HG02798 (cell line): ENCODE data around the gene BCLAF1.
"Not testable (repeated sequence)": the region's sequence is repeated elsewhere in the genome, so short reads cannot be mapped to it uniquely, and the experiment has no call there.

Experiments
- ATAC-seq: cut with Tn5 transposase; IDR thresholded peaks from one replicate; pipeline ENCODE4 v1.9.1; 2021; ENCODE audit warnings: mild to moderate bottlenecking; ENCODE audit not compliant: unreplicated experiment, poor library complexity

BCLAF1 gene

DNA sequence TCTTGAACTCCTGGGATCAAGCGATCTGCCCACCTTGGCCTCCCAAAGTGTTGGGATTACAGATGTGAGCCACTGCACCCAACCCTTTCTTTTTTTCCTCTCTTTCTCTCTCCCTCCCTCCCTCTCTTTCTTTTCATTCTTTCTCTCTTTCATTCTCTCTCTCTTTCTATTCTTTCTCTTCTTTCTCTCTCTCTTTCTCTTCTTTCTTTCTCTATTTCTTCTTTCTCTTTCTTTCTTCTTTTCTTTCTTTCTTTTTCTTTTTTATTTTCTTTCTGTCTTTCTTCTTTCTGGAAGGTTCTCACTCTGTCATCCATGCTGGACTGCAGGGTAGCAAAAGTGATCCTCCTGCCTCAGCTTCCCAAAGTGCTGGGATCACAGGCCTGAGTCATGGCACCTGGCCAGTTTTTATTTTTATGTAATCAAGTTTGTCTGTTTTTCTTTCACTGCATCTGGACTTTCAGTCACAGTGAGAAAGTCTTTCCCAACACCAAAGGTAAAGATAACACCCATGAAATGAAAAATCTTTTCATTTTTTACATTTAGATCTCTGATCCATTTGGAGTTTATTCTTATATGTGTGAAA lies 20.2 kb upstream of the BCLAF1 start:
- ATAC-seq = no peak

DNA sequence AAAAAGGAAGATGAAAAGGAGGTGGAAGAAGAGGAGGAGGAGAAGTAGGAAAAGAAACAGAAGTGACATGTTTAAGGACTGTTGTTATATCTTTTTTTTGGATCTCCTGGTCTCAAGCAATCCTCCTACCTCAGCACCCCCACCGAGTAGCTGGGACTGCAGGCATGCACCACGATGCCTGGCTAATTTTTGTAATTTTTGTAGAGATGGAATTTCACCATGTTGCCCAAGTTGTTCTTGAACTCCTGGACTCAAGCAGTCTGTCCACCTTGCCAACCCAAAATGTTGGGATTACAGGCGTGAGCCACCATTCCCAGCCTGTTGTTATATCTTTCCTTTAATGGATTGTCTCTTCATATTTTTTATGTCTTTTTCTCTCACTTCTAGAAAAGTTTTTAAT lies 19.5 kb upstream of the BCLAF1 start:
- no peak for ATAC-seq

- ATAC-seq = not testable (repeated sequence)
Observed at GRCh38 chr6:136308469-136308868, 18.8 kb upstream of the BCLAF1 start.

DNA sequence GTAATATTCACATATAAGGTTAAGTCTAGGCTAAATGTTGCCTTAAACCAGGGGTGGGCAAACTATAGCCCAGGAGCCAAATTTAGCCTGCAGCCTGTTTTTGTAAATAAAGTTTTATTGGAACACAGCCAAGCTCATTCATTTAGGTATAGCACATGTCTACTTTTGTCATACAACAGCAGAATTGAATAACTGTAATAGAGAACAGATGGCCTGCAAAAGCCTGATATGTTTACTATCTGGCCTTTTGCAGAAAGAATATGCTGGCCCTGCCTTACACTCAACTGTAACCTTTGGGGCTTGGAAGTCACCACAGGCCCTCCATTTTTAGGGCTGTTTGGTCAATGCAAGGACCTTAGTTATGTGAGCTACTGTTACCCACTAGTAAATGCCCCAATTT lies 17.7 kb upstream of the BCLAF1 start:
- no peak for ATAC-seq

- ATAC-seq = no peak
Observed at GRCh38 chr6:136306466-136306865, 16.8 kb upstream of the BCLAF1 start.

GRCh38 chr6:136304410-136304809 lies 14.8 kb upstream of the BCLAF1 start:
- no peak for ATAC-seq

- ATAC-seq = no peak
Observed at GRCh38 chr6:136303516-136303915, 13.9 kb upstream of the BCLAF1 start.

- ATAC-seq = no peak
Observed at GRCh38 chr6:136294621-136295020, 5.0 kb upstream of the BCLAF1 start.

DNA sequence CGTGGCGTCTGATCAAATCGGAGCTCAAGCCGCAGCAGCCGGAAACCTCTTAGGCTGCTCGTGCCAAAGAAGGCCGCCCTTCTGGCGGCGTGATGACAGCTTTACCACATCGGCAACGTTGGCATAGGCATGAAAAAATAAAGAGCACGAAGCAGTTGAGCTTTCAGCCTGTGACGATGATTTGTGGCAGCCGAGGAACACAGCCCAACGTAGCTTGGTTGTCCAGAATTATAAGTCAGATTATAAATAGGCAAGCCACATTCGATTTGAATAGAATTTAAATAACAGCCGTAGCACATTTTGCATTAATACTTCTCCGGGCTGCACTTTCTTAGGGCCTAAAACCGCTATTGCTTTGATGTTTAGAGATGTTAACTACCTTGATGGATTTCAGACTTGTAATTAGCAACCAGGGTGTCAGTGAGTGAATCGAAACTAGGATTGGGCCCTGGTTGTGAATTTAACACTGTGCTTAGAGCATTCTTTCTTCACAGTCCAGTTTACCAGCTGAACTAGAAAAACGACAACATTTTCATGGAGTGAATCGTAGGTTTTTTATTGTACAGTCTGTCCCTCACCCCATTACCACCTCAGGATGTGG lies 864 bp upstream of the BCLAF1 start:
- peak; percentile 17 for ATAC-seq

DNA sequence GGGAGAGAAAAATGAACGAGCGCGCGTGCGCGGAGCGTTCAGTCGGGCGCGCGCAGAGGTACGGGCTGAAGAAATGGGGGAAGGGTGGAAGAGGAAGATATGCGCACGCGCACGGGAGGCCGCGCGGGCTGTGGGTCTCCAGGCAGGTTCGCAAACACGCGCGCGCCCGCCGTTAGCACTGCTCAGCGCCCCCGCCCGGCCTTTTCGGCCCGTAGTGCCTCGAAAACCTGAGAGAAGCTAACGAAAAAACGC lies 393 bp downstream of the BCLAF1 start:
- ATAC-seq = peak; percentile 47

GRCh38 chr6:136288566-136289326 lies 900 bp downstream of the BCLAF1 start:
- ATAC-seq = peak; percentile 41

DNA sequence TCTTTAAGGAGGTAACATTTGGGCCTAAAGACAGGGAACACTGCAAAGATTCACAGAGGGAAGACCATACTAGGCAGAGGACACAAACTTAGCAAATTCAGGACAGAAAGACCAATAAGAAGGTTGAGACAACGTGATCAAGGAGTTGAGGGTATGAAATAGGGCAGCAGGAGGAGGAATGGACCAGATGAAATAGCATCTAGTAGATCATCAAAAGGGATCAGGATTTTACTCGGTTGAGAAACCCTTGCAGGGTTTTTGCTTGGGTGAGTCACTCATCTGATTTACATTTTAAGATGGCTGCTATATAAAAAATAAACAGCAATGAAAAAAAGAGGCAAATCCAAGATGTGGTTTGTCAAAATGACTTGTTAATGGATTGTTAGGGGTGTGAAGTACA lies 4.7 kb downstream of the BCLAF1 start:
- no peak for ATAC-seq

DNA sequence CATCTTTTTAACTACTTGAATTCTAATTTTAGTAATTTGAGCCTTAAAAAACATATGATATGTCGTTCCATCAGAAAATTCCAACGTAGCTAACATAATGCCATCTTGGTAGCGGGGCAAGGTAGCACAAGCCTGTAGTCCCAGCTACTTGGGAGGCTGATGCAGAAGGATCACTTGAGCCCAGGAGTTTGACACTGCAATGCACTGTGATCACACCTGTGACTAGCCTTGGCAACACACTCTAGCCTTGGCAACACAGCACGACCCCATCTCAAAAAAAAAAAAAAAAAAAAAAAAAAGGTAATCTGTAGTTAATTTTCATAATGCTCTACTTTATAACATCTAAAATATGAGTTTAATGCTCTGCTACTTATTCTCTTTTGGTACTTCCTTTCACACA lies 6.7 kb downstream of the BCLAF1 start:
- no peak for ATAC-seq

DNA sequence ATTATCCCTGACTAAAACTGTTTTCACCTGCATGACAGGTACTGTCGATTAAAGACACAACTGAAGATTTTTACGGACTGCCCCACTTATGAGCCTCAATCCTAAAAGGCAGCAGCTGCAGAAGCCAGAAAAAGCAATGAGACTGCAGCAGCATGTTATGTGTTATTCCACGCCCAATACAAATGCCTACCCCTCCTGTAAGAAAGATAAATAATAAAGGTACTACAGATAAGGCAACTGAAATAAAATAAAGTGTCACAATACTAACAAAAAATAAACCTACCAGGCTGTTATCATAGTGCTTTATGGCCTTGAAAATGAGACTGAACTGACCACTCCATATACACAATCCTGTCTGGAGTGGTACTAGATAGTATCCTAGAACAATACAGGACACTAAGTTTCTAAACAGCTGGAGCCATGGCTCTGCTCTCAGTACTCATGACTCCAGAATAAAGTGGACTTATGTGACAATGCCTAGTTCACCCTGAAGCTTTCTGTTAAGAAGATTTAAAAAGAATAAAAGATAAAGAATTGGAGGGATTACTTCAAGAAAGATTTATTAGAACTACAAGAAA lies 9.5 kb downstream of the BCLAF1 start:
- ATAC-seq = no peak

DNA sequence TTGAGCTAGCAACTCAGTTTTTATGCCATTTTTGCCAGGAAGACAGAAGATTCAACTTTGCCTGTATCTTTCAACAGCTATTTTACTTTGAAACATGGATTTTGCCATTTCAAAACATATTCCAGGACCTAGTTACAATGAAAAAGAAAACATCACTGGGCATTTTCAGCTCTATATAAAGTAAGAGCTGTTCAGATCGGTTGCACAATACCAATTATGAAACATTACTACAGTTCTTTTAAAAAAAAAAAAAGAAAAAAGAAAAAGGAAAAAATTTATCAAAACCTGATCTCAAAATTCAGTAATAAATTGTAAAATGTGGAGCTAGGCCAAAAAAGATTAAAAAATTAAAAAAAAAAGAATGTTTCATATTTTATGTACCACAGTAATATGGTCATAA lies 15.6 kb downstream of the BCLAF1 start:
- ATAC-seq = no peak

- no peak for ATAC-seq
Observed at GRCh38 chr6:136265101-136265500, 24.5 kb downstream of the BCLAF1 start.

DNA sequence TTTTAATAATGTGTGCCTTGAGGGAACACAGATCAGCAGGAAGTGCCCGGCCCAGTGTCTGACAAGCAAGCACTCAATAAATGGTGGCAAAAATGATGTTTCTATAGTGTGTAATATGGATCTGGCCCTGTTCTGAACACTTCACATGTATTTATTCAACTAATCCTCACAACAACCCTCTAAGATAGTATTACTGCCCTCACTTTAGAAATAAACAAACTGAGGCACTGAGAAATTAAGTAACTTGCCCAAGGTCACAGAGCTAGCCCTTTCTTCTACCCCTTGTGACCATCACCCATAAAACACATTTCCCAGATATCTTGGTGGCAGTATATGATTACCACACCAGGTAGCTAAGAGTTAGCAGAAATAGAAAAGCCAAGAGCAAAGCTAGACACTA lies 26.7 kb downstream of the BCLAF1 start:
- no peak for ATAC-seq

DNA sequence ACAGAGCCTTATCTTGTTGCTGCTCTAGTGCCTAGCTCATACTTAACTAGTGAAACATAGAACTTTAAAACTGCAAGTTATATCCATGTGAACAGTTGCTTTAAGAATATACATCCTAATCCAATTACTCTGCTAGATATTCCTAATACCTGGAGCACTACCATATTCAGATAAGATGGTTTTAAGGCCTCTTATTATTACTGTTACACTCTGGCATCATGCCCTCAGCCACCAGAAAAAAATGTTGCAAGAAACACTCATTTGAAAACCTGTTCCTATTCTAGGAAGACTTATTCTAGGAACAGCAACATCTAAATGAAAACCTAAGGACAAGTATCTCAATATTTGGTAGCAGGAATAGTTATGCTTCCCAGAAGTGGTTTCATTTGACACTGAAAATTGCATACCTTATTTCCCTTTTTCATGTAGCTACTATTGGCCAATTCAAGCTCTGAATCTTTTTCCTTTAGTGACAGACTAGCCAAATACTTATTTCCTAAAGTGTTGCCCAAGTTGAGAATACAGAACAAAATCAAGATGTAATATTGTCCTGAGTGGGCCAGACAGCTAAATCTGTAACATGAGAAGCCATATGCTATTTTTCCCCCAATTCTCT lies 34.7 kb downstream of the BCLAF1 start:
- ATAC-seq = no peak

- no peak for ATAC-seq
Observed at GRCh38 chr6:136253734-136254133, 35.9 kb downstream of the BCLAF1 start.

- ATAC-seq = no peak
Observed at GRCh38 chr6:136252441-136252840, 37.2 kb downstream of the BCLAF1 start.

- ATAC-seq = no peak
Observed at GRCh38 chr6:136251394-136251793, 38.3 kb downstream of the BCLAF1 start.
